WERI-Rb-1 (cell line): Measurements from ENCODE around the gene ZNHIT6.

Experiments used
- DNase-seq: peaks from one replicate; pipeline ENCODE4 v3.0.0-alpha.2; 2020
- H3K27ac ChIP-seq: fragments of 250-450 bp; sonication (Bioruptor Pico); 2 replicates; pipeline ENCODE4 v1.5.1; 2020; ENCODE audit warnings: mild to moderate bottlenecking, moderate library complexity
- H3K27me3 ChIP-seq: fragments of 250-450 bp; sonication (Bioruptor Pico); 2 replicates; pipeline ENCODE4 v1.5.1; 2021; ENCODE audit warnings: mild to moderate bottlenecking, low read depth, moderate library complexity; ENCODE audit not compliant: insufficient read depth, severe bottlenecking
- H3K36me3 ChIP-seq: fragments of 250-450 bp; sonication (Bioruptor Pico); 2 replicates; pipeline ENCODE4 v1.5.1; 2020; ENCODE audit warnings: mild to moderate bottlenecking, moderate library complexity
- H3K4me3 ChIP-seq: 2 replicates; pipeline ENCODE4 v1.5.1; 2011; ENCODE audit warnings: low read depth, mild to moderate bottlenecking, control low read depth, low read length
- H3K9me3 ChIP-seq: fragments of 250-450 bp; sonication (Bioruptor Pico); 2 replicates; pipeline ENCODE4 v1.5.1; 2021; ENCODE audit warnings: mild to moderate bottlenecking, moderate library complexity; ENCODE audit not compliant: severe bottlenecking
- TF ChIP-seq, protein P1 (sequence below): IDR thresholded peaks from 2 replicates; pipeline ENCODE4 v1.5.1; 2011; ENCODE audit warnings: low read depth, mild to moderate bottlenecking, control low read depth, inconsistent platforms, low read length

The ZNHIT6 gene, protein sequence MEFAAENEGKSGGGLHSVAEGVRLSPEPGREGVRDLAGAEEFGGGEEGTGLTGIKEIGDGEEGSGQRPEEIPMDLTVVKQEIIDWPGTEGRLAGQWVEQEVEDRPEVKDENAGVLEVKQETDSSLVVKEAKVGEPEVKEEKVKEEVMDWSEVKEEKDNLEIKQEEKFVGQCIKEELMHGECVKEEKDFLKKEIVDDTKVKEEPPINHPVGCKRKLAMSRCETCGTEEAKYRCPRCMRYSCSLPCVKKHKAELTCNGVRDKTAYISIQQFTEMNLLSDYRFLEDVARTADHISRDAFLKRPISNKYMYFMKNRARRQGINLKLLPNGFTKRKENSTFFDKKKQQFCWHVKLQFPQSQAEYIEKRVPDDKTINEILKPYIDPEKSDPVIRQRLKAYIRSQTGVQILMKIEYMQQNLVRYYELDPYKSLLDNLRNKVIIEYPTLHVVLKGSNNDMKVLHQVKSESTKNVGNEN

DNA sequence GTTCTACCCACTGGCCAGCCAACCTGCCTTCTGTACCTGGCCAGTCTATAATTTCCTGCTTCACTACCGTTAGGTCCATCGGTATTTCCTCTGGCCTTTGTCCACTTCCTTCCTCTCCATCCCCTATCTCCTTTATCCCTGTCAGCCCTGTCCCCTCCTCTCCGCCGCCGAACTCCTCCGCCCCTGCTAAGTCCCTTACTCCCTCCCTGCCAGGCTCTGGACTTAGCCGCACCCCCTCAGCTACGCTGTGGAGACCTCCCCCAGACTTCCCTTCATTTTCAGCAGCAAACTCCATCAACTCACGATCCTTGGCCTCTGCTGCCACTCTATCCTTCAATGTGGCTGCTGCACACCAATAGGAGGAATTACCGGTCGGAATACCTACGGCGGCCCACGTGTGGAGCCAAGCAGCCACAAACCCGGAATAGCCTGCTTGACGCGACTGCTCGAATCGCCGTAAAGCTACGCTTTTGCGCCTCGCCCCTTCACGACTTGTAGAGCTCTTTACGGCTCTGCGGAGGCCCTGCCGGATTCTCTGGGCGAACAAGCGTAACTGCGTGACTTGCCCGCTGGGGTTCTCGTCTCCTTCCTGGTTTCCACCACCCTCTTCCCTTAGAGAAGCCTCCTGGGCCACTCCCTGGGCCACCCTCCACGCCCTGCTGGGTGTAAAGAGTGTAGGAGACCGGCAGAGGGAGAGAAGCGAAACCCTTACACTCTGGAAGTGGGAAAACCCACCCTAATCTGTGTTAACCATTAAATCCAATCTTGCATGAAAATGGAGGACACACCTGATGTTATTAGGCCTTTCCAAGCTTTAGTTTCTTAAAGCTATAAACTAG, at the start of gene ZNHIT6:
Gene ZNHIT6 (minus strand): TSS at position 444 of the 839 bp plus-strand sequence. CDS start 149 bp downstream, at position 295.
- no peaks in the 10 kb centered on the region for H3K27me3 ChIP-seq
- peak; percentile 96 for DNase-seq
- peak within 1 kb of the TSS; percentile 84 for H3K4me3 ChIP-seq
- TF ChIP-seq, protein P1, sequence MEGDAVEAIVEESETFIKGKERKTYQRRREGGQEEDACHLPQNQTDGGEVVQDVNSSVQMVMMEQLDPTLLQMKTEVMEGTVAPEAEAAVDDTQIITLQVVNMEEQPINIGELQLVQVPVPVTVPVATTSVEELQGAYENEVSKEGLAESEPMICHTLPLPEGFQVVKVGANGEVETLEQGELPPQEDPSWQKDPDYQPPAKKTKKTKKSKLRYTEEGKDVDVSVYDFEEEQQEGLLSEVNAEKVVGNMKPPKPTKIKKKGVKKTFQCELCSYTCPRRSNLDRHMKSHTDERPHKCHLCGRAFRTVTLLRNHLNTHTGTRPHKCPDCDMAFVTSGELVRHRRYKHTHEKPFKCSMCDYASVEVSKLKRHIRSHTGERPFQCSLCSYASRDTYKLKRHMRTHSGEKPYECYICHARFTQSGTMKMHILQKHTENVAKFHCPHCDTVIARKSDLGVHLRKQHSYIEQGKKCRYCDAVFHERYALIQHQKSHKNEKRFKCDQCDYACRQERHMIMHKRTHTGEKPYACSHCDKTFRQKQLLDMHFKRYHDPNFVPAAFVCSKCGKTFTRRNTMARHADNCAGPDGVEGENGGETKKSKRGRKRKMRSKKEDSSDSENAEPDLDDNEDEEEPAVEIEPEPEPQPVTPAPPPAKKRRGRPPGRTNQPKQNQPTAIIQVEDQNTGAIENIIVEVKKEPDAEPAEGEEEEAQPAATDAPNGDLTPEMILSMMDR, result peak; percentile 44
- H3K9me3 ChIP-seq, result no peaks in the 10 kb centered on the region
- H3K27ac ChIP-seq, result peak within 1 kb of the TSS; percentile 68
- peaks cover 16% of the 10 kb centered on the region for H3K36me3 ChIP-seq

DNA sequence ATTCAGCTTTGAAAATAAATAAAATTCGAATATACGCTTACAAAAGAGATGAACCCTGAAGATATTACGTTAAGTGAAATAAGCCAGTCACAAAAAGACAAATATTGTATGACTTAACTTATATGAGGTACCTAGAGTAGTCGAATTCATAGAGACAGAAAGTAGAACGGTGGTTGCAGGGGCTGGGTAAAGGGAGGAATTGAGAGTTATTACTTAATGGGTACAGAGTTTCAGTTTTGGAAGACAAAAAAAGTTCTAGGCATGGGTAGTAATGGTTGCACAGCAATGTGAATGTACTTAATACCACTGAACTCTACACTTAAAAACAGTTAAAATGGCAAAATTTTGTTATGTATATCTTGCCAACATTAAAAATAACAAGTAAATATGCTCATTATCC, 48.6 kb upstream of the ZNHIT6 start:
- no peaks in the 10 kb centered on the region for H3K27me3 ChIP-seq
- DNase-seq, result no peak
- H3K9me3 ChIP-seq, result no peaks in the 10 kb centered on the region
- no peak overlapping the region for H3K4me3 ChIP-seq
- TF ChIP-seq, protein P1, result no peak
- H3K36me3 ChIP-seq, result no peaks in the 10 kb centered on the region
- no peak overlapping the region for H3K27ac ChIP-seq

DNA sequence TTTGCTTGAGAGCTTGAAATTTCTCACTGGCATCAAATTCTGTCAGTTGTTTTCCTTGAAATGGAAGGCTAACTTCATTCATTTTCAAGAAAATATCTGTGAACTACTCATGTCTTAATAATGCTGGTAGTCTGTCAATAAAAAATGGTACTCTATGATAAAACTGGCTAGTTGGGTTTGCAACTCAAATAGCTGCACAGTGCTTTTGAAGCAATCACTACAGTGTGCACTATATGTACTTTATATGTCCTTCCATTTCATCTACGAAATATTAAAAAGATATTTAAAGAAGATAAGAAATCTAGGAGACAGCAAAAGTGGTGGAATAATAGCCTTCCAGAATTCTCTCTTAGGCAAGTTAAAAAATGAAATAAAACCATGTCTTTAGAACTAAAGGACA, 39.9 kb upstream of the ZNHIT6 start:
- Histone ChIP-seq H3K4me3 (no peak overlapping the region), H3K9me3 (no peaks in the 10 kb centered on the region), H3K27me3 (no peaks in the 10 kb centered on the region), H3K36me3 (no peaks in the 10 kb centered on the region), H3K27ac (no peak overlapping the region)
- DNase-seq, result no peak
- TF ChIP-seq, protein P1, result no peak

DNA sequence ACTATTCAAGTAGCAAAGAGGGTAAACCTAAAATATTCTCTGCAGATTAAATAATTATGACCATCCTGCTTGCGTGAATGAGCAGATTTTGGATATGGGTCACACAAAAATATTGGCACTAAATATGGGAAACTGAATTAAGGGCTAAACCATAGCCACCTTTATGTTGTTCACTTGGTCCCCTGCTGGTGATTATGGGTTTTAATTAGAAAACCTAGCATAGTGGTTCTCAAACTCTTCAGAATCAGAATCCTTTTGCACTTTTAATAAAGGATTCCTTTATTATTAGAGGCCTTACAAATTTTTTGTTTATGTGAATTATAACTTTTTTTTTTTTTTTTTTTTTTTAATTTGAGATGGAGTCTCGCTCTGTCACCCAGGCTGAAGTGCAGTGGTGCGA, 38.5 kb upstream of the ZNHIT6 start:
- no peak for DNase-seq
- Histone ChIP-seq H3K27ac (no peak overlapping the region), H3K27me3 (no peaks in the 10 kb centered on the region), H3K9me3 (no peaks in the 10 kb centered on the region), H3K4me3 (no peak overlapping the region), H3K36me3 (no peaks in the 10 kb centered on the region)
- TF ChIP-seq, protein P1, result no peak

DNA sequence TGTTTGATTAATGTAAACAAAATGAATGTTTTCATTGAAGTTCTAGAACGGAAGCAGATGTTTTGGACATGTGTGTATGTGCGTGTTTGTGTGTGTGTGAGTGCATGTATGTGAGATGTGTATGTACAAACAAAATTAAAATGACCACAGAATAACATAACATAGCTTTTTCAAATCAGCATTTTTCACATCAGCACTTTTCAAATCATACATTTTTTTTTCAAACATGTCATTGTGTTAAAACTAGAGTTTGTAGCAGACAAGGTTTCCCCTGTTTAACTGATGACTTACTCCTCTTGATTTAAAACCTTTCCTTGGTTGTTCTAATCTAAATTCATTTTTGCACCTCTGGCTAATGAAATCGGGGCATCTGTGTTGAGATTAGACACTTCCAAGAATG, 35.6 kb upstream of the ZNHIT6 start:
- DNase-seq, result no peak
- Histone ChIP-seq H3K27ac (no peak overlapping the region), H3K4me3 (no peak overlapping the region), H3K9me3 (no peaks in the 10 kb centered on the region), H3K27me3 (no peaks in the 10 kb centered on the region), H3K36me3 (no peaks in the 10 kb centered on the region)
- TF ChIP-seq, protein P1, result no peak
